Iris pigment epithelial cell (primary cell): Measurements from ENCODE around the gene FAM118A.
A peak's percentile ranks its signal among the peaks of the same experiment; 100 is the strongest.
"Not testable (repeated sequence)": the region's sequence is repeated elsewhere in the genome, so short reads cannot be mapped to it uniquely, and the experiment has no call there.

ENCODE experiments used
- DNase-seq: peaks from one replicate; pipeline ENCODE4 v3.0.0-alpha.2; 2011; ENCODE audit warnings: low read depth

FAM118A gene

GRCh38 chr22:45309422-45310227, at the start of gene FAM118A:
Gene FAM118A (plus strand): TSS chr22:45309934. CDS start chr22:45322380, 12,446 bp downstream.
- DNase-seq: peak; percentile 88

- not testable (repeated sequence) for DNase-seq
Measured at GRCh38 chr22:45260395-45260759, 49.4 kb upstream of the FAM118A start.

- no peak for DNase-seq
Measured at GRCh38 chr22:45261407-45262088, 48.2 kb upstream of the FAM118A start.

GRCh38 chr22:45262195-45262930, 47.4 kb upstream of the FAM118A start:
- DNase-seq: no peak

- DNase-seq: no peak
Measured at GRCh38 chr22:45262931-45263462, 46.7 kb upstream of the FAM118A start.

GRCh38 chr22:45263463-45264269, 46.1 kb upstream of the FAM118A start:
- DNase-seq: peak; percentile 83

- DNase-seq: no peak
Measured at GRCh38 chr22:45265535-45265934, 44.2 kb upstream of the FAM118A start.

- DNase-seq: no peak
Measured at GRCh38 chr22:45268167-45268957, 41.4 kb upstream of the FAM118A start.

- peak; percentile 39 for DNase-seq
Measured at GRCh38 chr22:45268958-45269844, 40.5 kb upstream of the FAM118A start.

- DNase-seq: no peak
Measured at GRCh38 chr22:45270095-45271020, 39.4 kb upstream of the FAM118A start.

- no peak for DNase-seq
Measured at GRCh38 chr22:45271667-45272201, 38.0 kb upstream of the FAM118A start.

GRCh38 chr22:45272498-45272897, 37.2 kb upstream of the FAM118A start:
- no peak for DNase-seq

- no peak for DNase-seq
Measured at GRCh38 chr22:45273452-45274075, 36.2 kb upstream of the FAM118A start.

- DNase-seq: no peak
Measured at GRCh38 chr22:45276507-45277105, 33.1 kb upstream of the FAM118A start.

- DNase-seq: not testable (repeated sequence)
Measured at GRCh38 chr22:45277720-45278119, 32.0 kb upstream of the FAM118A start.

- DNase-seq: no peak
Measured at GRCh38 chr22:45278125-45278524, 31.6 kb upstream of the FAM118A start.

GRCh38 chr22:45280587-45280980, 29.1 kb upstream of the FAM118A start:
- no peak for DNase-seq
